Esophagus (tissue), 2 donors: ENCODE data around the gene HBQ1. TPM values are rescaled to one million over a fixed set of nuclear protein-coding genes. Genes with fewer than 3 reads are reported as not detected.

Experiments
- H3K27ac ChIP-seq, 2 donors: one replicate each; pipeline ENCODE4 v1.5.1; 2013; ENCODE audit warnings: low read depth in 2 of 2, mild to moderate bottlenecking in 2 of 2, inconsistent platforms in 1 of 2, low read length in 1 of 2, moderate library complexity in 1 of 2
- H3K27me3 ChIP-seq, 2 donors: one replicate each; pipeline ENCODE4 v1.6.1; 2013; ENCODE audit warnings: low read length in 2 of 2, control low read depth in 1 of 2, mild to moderate bottlenecking in 1 of 2; ENCODE audit not compliant: insufficient read depth in 2 of 2, control insufficient read depth in 1 of 2
- H3K36me3 ChIP-seq, 2 donors: one replicate each; pipeline ENCODE4 v1.6.1; 2013; ENCODE audit warnings: low read length in 1 of 2; ENCODE audit not compliant: control insufficient read depth in 2 of 2, insufficient read depth in 2 of 2
- H3K4me1 ChIP-seq, 2 donors: one replicate each; pipeline ENCODE4 v1.6.1; 2013; ENCODE audit warnings: low read length in 1 of 2; ENCODE audit not compliant: control insufficient read depth in 2 of 2, insufficient read depth in 2 of 2
- H3K4me3 ChIP-seq, 2 donors: one replicate each; pipeline ENCODE4 v1.5.1; 2013; ENCODE audit warnings: low read length in 2 of 2, mild to moderate bottlenecking in 2 of 2, low read depth in 1 of 2, moderate library complexity in 1 of 2
- H3K9me3 ChIP-seq, 2 donors: one replicate each; pipeline ENCODE4 v1.6.1; 2013; ENCODE audit warnings: mild to moderate bottlenecking in 2 of 2, low read depth in 1 of 2, low read length in 1 of 2, moderate library complexity in 1 of 2; ENCODE audit not compliant: control insufficient read depth in 2 of 2, insufficient read depth in 1 of 2
- WGBS, 2 donors: extraction: QIAGEN DNeasy Blood & Tissue Kit; methylation state at CpG; one replicate each; pipeline ENCODE4 v1.1.7; 2013; 5-methylcytosine and 5-hydroxymethylcytosine counted together
- polyA plus RNA-seq, 2 donors: library from polyadenylated mRNA; stranded (reverse); fragments of 200-250 nt; gene quantifications; one replicate each; pipeline ENCODE4 v1.2.3, GENCODE V29; 2013
- donor health status: healthy with polysubstance abuse.
- donor health status: Bipolar disorder and iron deficiency.

The HBQ1 gene
- polyA plus RNA-seq = not detected

DNA sequence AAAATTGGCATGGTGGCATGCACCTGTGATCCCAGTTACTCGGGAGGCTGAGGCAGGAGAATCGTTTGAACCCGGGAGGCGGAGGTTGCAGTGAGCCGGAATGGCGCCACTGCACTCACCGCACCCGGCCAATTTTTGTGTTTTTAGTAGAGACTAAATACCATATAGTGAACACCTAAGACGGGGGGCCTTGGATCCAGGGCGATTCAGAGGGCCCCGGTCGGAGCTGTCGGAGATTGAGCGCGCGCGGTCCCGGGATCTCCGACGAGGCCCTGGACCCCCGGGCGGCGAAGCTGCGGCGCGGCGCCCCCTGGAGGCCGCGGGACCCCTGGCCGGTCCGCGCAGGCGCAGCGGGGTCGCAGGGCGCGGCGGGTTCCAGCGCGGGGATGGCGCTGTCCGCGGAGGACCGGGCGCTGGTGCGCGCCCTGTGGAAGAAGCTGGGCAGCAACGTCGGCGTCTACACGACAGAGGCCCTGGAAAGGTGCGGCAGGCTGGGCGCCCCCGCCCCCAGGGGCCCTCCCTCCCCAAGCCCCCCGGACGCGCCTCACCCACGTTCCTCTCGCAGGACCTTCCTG lies at the start of gene HBQ1:
TSS of gene HBQ1 (plus strand) at position 359 of the 575 bp plus-strand sequence. CDS start at position 387, 28 bp downstream.
- H3K4me3 ChIP-seq = peak within 1 kb of the TSS; percentile 21 to 23
- H3K27ac ChIP-seq = no peak within 1 kb of the TSS
- no peaks in the 10 kb centered on the region for H3K9me3 ChIP-seq
- WGBS, 2 donors = 10 to 11% methylated on average over 50 to 59 of the region's 59 CpGs
- peaks cover 5 to 11% of the 10 kb centered on the region in 2 donors for H3K4me1 ChIP-seq
- H3K36me3 ChIP-seq = no peaks in the 10 kb centered on the region
- H3K27me3 ChIP-seq = peaks cover 7 to 17% of the 10 kb centered on the region in 2 donors

DNA sequence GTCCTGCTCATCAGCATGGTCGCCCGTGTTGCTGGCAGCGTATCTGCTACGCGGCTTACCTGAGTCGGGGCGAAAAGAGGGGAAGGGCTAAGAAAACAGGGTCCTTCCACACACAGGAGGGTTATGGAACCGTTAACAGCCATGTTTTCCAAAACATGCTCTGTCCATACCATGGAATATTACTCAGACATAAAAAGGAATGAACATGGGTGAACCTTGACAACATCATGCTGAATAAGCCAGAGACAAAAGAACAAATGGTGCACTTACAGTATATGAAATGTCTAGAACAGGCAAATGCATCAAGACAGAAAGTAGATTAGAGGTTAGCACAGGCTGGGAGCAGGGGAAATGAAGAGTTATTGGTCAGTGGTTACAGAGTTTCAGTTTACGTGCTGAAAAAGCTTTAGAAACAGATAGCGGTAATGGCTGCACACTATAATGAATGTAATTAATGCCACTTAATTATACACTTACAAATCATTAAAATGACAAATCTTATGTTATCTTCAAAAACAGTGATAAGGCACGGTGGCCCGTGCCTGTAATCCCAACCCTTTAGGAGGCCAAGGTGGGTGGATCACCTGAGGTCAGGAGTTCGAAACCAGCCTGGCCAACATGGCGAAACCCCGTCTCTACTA lies 49.6 kb upstream of the HBQ1 start:
- H3K9me3 ChIP-seq = no peaks in the 10 kb centered on the region
- H3K27ac ChIP-seq = no peak overlapping the region
- H3K27me3 ChIP-seq = no peaks in the 10 kb centered on the region
- peaks cover 0 to 6% of the 10 kb centered on the region in 2 donors for H3K36me3 ChIP-seq
- 92 to 94% methylated on average over 15 of the region's 15 CpGs for WGBS, 2 donors
- H3K4me1 ChIP-seq = no peaks in the 10 kb centered on the region
- H3K4me3 ChIP-seq = no peak overlapping the region

DNA sequence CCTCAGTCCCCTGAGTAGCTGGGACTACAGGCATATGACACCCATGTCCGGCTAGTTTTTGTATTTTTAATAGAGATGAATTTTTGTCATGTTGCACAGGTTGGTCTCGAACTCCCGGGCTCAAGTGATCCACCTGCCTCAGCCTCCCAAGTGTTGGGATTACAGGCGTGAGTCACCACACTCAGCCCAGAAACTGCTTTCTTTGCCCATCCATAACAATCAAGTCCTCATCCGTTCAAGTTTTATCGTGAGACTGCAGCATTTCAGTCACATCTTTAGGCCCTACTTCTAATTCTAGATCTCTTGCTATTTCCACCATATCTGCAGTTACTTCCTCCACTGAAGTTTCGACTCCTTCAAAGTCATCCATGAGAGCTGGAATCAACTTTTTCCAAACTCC lies 48.1 kb upstream of the HBQ1 start:
- H3K27me3 ChIP-seq = no peaks in the 10 kb centered on the region
- H3K36me3 ChIP-seq = peaks cover 0 to 6% of the 10 kb centered on the region in 2 donors
- H3K4me3 ChIP-seq = no peak overlapping the region
- no peaks in the 10 kb centered on the region for H3K9me3 ChIP-seq
- 94 to 95% methylated on average over 7 of the region's 7 CpGs for WGBS, 2 donors
- no peak overlapping the region for H3K27ac ChIP-seq
- peaks cover 0 to under 1% of the 10 kb centered on the region in 2 donors for H3K4me1 ChIP-seq

DNA sequence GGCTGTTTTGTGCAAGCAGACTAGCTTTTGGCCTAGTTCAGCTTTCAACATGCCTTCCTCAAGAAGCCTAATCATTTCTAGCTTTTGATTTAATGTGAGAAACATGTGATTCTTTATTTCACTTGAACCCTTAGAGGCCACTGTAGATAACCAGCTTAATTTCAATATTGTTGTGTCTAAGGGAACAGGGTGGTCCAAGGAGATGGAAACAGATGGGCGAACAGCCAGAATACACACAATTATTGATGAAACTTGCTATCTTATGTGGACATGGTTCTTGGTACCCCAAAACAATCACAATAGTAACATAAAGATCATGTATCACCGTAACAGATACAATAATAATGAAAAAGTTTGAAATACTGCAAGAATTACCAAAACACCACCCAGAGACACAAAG lies 46.5 kb upstream of the HBQ1 start:
- WGBS, 2 donors = 95 to 98% methylated on average over 2 of the region's 2 CpGs

DNA sequence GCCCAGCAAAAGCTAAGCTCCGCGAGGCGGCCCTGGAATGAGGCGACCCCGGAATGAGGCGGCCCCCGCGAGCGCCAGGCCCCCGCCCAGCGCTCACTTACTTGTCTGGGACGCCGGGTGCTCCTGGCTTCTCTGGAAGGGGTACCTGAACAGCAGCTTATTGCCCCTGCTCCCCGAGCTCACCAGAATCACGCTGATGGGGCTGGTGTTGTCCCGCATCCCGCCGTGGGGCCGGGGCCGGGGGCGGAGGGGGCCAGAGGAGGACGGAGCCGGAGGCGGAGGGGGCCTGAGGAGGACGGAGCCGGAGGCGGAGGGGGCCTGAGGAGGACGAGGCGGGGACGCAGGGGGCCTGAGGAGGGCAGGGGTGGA lies 42.2 kb upstream of the HBQ1 start:
- Histone ChIP-seq H3K4me3 (peak overlapping the region; percentile 77 to 99), H3K27me3 (no peaks in the 10 kb centered on the region), H3K9me3 (no peaks in the 10 kb centered on the region), H3K36me3 (no peaks in the 10 kb centered on the region), H3K4me1 (peaks cover 0 to 2% of the 10 kb centered on the region in 2 donors), H3K27ac (peak overlapping the region in 1 of 2 donors; percentile 26)
- 1% methylated on average over 28 to 30 of the region's 30 CpGs for WGBS, 2 donors

More for the DNA sequence above, 46.5 kb upstream of the HBQ1 start:
- peaks cover 0 to 6% of the 10 kb centered on the region in 2 donors for H3K36me3 ChIP-seq
- no peaks in the 10 kb centered on the region for H3K9me3 ChIP-seq
- no peak overlapping the region for H3K4me3 ChIP-seq
- H3K27me3 ChIP-seq = no peaks in the 10 kb centered on the region
- no peak overlapping the region for H3K27ac ChIP-seq
- peaks cover 0 to 2% of the 10 kb centered on the region in 2 donors for H3K4me1 ChIP-seq

DNA sequence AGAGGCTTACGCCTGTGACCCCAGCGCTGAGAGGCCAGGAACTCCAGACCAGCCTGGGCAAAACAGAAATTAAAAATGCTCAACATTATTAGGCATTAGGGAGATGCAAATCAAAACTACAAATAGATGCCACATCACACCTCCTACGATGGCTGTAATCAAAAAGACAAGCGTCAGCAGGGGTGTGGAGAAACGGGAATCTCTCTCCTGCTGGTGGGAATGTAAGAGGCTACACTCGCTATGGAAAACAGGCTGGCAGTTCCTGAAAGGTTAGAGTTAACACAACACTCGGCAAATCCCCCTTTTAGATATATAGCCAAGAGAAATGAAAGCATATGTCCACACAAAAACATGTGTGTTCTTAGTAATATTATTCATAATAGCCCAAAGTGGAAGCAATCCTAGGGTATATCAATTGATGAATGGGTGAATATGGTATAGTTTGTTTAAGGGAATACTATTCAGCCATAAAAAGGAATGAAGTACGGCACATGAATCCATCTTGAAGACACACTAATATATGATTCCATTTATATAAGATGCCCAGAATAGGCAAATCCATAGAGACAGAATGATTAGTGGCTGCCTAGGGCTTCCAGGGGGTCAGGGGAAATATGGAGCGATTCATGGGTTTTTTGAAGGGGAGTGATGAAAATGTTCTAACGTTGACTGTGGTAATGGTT lies 39.9 kb upstream of the HBQ1 start:
- H3K27ac ChIP-seq = no peak overlapping the region
- 67 to 71% methylated on average over 10 of the region's 10 CpGs for WGBS, 2 donors
- peaks cover 0 to 2% of the 10 kb centered on the region in 2 donors for H3K4me1 ChIP-seq
- no peaks in the 10 kb centered on the region for H3K27me3 ChIP-seq
- H3K36me3 ChIP-seq = no peaks in the 10 kb centered on the region
- H3K9me3 ChIP-seq = no peaks in the 10 kb centered on the region
- H3K4me3 ChIP-seq = no peak overlapping the region

DNA sequence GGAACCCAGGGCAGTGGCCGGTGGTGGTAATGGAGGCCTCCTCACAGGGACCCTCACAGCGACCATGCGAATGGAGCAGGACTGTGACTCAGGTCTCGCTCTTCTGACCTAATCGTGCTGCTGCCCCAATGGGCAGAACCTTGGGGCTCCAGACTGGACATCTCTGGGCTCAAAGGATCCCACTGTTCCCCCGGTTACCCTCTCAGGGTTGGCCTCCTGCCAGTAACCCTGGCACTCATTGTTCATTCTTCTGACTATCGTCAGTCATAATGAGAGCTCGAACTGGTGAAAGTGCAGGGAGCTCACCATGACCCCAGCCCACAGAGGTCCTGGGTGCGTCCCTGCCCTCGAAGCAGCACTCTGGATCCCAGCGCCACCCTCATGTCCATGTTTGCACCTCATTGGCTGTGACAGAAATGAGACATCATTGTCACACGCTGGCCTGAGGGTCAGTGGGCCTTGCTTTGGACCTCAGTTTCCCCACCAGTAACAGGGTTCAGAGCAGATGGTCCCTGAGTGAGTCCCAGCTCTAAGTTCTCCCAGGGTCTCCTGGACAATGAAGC lies 37.8 kb upstream of the HBQ1 start:
- H3K4me1 ChIP-seq = no peaks in the 10 kb centered on the region
- no peak overlapping the region for H3K4me3 ChIP-seq
- 68 to 76% methylated on average over 12 of the region's 12 CpGs for WGBS, 2 donors
- H3K9me3 ChIP-seq = no peaks in the 10 kb centered on the region
- H3K36me3 ChIP-seq = no peaks in the 10 kb centered on the region
- peaks cover 0 to 2% of the 10 kb centered on the region in 2 donors for H3K27me3 ChIP-seq
- no peak overlapping the region for H3K27ac ChIP-seq

DNA sequence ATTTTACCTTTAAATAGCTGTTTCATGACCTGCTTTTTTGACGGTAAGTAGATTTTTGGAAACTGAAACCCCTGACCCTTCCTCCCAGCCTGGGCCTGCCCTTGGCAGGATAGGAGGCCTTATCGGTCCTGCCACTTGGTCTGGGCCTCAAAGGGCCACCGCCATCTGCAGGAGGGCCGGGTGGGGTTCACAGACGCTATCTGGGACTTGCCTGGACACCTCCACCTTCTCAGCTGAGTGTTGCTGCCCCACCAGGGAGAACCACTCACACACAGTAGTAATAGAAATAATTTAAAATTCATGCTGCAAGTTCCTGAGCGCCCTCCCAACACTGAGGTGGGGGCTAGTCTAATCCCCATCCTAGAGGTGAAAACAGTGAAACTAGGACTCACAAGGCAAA lies 37.2 kb upstream of the HBQ1 start:
- Histone ChIP-seq H3K4me3 (no peak overlapping the region), H3K27ac (no peak overlapping the region), H3K36me3 (no peaks in the 10 kb centered on the region), H3K9me3 (no peaks in the 10 kb centered on the region), H3K4me1 (no peaks in the 10 kb centered on the region), H3K27me3 (peaks cover 0 to 2% of the 10 kb centered on the region in 2 donors)
- 75 to 81% methylated on average over 6 of the region's 6 CpGs for WGBS, 2 donors

DNA sequence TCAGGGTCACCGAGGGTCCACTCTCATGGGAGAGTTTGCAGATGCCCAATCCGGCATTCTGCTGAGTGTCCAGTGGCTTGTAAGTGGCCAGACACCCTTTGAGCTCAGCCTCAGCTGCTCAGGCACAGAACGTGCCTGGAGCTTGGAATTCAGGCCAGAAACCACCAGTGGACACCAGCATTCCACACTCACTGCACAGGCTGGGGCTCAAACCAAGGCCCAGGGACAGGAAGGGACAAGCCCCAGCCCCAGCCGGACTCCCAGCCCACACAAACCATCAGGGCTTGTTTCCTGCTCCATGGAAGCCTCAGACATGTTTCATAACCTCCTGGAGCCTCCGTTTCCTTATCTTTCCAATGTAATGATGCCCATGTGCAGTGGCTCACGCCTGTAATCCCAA lies 36.8 kb upstream of the HBQ1 start:
- Histone ChIP-seq H3K4me1 (no peaks in the 10 kb centered on the region), H3K27me3 (peaks cover 0 to 2% of the 10 kb centered on the region in 2 donors), H3K9me3 (no peaks in the 10 kb centered on the region), H3K27ac (no peak overlapping the region), H3K4me3 (no peak overlapping the region), H3K36me3 (no peaks in the 10 kb centered on the region)
- 62 to 72% methylated on average over 6 of the region's 6 CpGs for WGBS, 2 donors
